ENCODE data around the gene SLC12A9.

SLC12A9 gene

DNA sequence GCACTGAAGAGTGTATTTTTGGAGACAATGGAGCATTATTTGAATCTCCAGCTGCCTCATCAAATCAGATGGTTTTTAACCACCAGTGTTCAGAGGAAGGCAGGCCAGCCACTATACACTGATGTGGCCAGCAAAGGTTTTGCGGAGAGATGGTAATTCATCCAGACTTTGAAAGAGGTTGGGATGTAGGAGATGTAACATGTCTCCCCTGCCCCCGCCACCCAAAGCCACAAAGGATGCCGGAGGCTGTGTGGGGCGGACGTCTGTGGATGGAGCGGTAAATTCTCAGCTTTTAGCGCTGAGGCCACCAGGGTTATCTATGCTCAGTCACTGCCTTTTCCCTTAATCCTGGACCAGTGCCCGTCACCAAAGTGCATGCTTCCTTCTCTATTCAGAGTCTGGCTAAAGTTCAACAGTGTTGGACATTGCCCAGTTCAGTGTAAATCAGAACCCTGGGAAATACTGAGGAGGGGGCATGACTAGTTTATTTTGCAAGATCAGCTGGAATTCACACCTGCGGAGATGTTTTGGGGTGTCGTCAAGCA, 11.0 kb downstream of the SLC12A9 start:
- no peak for DNase-seq (ENCODE audit: low read depth)
- TF ChIP-seq CTCF (IDR thresholded peaks at IDR 0.05; ENCODE audit: low read length, missing control alignments) = no peak
- H3K4me3 ChIP-seq (replicated peaks; ENCODE audit: low read depth, low read length) = no peak overlapping the region

DNA sequence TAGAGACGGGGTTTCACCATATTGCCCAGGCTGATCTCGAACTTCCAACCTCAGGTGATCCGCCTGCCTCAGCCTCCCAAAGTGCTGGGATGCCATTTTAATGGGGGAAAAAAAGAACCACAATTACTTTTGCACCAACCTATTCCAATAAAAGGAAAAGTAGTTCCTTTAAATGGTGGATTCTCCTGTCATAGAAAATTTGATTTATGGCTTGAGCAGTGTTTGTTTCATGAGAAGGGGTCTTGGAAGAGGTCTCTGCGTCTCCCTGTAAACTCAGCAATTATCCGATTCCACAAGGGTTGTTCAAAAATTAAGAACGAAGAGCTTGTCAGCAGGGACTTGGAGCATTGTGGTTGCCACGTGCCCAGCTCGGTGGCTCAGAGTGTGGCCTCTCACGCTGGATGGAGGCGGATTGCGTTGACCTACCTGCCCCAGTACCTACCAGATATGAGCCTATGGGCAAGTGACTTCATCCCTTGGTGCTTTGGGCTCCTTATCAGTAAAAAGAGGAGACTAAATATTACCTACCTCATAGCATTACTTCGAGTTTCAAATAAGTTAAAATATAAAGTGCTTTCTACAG, 11.8 kb downstream of the SLC12A9 start:
- no peak for DNase-seq (ENCODE audit: low read depth)
- no peak overlapping the region for H3K4me3 ChIP-seq (replicated peaks; ENCODE audit: low read depth, low read length)
- no peak for TF ChIP-seq CTCF (IDR thresholded peaks at IDR 0.05; ENCODE audit: low read length, missing control alignments)

- no peak for DNase-seq (ENCODE audit: low read depth)
- no peak overlapping the region for H3K4me3 ChIP-seq (replicated peaks; ENCODE audit: low read depth, low read length)
- no peak for TF ChIP-seq CTCF (IDR thresholded peaks at IDR 0.05; ENCODE audit: low read length, missing control alignments)
These were observed 12.9 kb downstream of the SLC12A9 start for GRCh38 chr7:100865372-100865911.

DNA sequence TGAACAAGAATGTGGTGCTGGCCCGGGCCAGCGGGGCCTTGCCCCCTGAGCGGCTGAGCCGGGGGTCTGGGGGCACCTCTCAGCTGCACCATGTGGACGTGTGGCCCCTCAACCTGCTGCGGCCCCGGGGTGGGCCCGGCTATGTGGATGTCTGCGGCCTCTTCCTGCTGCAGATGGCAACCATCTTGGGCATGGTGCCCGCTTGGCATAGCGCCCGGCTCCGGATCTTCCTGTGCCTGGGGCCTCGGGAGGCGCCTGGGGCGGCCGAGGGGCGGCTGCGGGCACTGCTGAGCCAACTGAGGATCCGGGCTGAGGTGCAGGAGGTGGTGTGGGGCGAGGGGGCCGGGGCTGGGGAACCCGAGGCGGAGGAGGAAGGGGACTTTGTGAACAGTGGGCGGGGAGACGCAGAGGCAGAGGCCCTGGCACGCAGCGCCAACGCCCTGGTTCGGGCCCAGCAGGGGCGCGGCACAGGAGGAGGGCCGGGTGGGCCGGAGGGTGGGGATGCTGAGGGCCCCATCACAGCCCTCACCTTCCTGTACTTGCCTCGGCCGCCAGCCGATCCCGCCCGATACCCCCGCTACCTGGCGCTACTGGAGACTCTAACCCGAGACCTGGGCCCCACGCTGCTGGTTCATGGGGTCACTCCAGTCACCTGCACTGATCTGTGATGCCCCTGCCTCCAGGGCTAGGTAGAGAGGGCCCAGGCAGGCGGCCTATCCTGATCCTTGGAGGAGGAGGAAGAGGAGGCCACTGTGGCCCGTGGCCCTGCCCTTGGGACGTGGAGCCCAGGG, 13.6 kb downstream of the SLC12A9 start:
- H3K4me3 ChIP-seq (replicated peaks; ENCODE audit: low read depth, low read length) = no peak overlapping the region
- DNase-seq (ENCODE audit: low read depth) = no peak

DNA sequence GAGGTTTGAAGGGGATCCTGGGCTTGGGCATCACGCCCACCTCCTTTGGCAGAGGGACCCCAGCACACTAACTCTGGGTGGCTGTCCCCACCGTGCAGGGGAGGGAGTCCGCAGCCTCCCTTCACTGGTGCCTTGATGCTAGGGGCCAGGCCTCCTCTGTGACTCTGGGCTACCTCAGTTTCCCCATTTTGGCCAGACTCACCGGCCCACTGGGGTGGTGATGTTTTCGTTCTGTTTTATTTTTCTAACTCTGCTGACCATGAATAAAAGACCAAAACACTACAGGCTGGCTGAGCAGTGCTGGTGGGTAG, 14.2 kb downstream of the SLC12A9 start:
- TF ChIP-seq CTCF (IDR thresholded peaks at IDR 0.05; ENCODE audit: low read length, missing control alignments) = no peak
- H3K4me3 ChIP-seq (replicated peaks; ENCODE audit: low read depth, low read length) = peak overlapping the region; percentile 94
- DNase-seq (ENCODE audit: low read depth) = no peak

More for the DNA sequence above, 13.6 kb downstream of the SLC12A9 start:
- no peak for TF ChIP-seq CTCF (IDR thresholded peaks at IDR 0.05; ENCODE audit: low read length, missing control alignments)

DNA sequence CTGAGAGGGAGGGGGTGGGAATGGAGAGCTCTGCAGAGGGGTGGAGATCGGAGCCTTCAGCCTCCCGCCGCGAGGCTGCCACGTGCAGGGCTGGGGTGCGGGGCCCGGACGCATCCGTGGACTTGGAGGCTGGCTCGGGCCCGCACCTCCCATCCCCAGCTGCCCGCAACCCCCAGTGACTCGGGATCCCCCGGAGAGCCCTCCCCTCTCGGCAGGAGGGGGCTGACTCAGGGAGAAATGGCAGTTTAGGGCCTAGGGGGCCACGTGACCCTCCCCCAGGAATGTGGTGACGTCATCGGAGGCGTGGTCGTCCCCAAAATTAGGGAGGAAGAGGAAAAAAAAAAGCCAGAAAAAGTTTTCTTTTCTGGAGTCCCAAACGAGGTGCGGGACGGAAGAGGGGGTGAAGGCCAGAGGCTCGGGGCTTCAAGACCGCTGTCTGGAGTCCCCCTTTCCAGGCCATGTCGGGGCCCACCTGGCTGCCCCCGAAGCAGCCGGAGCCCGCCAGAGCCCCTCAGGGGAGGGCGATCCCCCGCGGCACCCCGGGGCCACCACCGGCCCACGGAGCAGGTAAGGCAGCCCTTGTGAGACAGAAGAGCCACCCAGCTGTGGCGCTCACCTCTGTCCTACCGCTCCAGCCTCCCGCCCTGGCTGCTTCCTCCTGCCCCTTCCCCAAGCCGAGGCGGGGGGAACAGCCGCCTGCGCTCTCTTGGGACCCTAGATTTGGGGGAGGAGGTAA, 14.7 kb downstream of the SLC12A9 start, which contains the start of gene TRIP6:
TRIP6 (plus strand) TSS at position 348 of the 736 bp plus-strand sequence; CDS start at position 459, 111 bp downstream.
- peak within 1 kb of the TSS; percentile 94 for H3K4me3 ChIP-seq (replicated peaks; ENCODE audit: low read depth, low read length)
- peak; percentile 90 for DNase-seq (ENCODE audit: low read depth)
- TF ChIP-seq CTCF (IDR thresholded peaks at IDR 0.05; ENCODE audit: low read length, missing control alignments) = no peak
